ENCODE data around the gene MGAT5.

Gene MGAT5

DNA sequence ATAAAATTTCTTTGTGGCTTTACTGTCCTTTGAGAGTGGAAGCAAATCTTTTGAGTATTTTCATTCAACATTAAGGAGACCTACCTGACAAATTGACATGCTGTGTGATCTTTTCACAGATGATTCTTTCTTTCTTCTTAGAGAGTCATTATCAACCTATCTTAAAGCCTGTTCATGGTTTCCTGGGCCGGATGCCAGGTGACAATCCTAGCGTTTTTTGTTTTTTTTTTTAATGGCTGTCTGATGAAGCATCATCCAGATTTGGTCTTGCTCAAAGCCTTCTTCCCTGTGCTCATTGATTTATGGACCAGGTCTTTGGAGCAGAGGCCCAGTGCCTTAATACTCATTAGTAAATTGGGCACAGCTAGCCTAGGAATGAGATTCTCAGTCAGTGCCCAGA lies 9.8 kb upstream of the MGAT5 start:
- no peak overlapping the region for H3K4me3 ChIP-seq (replicated peaks in 1 of 2; ENCODE audit: low read depth in 2 of 2, low read length in 2 of 2)
- DNase-seq (ENCODE audit: low read depth in 2 of 2), result peak in 1 of 2 donors; percentile 56
- TF ChIP-seq, protein P1, sequence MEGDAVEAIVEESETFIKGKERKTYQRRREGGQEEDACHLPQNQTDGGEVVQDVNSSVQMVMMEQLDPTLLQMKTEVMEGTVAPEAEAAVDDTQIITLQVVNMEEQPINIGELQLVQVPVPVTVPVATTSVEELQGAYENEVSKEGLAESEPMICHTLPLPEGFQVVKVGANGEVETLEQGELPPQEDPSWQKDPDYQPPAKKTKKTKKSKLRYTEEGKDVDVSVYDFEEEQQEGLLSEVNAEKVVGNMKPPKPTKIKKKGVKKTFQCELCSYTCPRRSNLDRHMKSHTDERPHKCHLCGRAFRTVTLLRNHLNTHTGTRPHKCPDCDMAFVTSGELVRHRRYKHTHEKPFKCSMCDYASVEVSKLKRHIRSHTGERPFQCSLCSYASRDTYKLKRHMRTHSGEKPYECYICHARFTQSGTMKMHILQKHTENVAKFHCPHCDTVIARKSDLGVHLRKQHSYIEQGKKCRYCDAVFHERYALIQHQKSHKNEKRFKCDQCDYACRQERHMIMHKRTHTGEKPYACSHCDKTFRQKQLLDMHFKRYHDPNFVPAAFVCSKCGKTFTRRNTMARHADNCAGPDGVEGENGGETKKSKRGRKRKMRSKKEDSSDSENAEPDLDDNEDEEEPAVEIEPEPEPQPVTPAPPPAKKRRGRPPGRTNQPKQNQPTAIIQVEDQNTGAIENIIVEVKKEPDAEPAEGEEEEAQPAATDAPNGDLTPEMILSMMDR (IDR thresholded peaks at IDR 0.05; ENCODE audit: low read depth, low read length), result no peak

DNA sequence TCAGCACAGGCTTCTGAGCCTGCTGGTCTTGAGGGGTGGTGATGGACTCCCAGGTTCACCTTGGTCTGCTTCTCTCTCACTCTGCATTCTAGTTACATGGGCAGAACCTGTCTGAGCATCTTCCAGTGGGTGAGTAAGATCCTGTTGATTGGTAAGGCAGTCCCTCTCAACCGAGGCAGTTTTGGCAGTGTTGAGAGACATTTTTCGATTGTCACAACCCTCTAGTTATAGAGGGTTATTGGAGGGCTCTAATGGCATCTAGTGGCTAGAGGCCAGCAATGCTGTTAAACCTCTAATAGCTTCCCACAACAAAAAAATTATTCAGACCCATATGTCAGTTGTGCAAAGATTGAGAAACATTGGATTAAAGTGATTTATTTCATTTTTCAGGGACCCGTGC lies 9.3 kb upstream of the MGAT5 start:
- no peak for DNase-seq (ENCODE audit: low read depth in 2 of 2)
- TF ChIP-seq, protein P1 (IDR thresholded peaks at IDR 0.05; ENCODE audit: low read depth, low read length), result no peak
- H3K4me3 ChIP-seq (replicated peaks in 1 of 2; ENCODE audit: low read depth in 2 of 2, low read length in 2 of 2), result no peak overlapping the region

DNA sequence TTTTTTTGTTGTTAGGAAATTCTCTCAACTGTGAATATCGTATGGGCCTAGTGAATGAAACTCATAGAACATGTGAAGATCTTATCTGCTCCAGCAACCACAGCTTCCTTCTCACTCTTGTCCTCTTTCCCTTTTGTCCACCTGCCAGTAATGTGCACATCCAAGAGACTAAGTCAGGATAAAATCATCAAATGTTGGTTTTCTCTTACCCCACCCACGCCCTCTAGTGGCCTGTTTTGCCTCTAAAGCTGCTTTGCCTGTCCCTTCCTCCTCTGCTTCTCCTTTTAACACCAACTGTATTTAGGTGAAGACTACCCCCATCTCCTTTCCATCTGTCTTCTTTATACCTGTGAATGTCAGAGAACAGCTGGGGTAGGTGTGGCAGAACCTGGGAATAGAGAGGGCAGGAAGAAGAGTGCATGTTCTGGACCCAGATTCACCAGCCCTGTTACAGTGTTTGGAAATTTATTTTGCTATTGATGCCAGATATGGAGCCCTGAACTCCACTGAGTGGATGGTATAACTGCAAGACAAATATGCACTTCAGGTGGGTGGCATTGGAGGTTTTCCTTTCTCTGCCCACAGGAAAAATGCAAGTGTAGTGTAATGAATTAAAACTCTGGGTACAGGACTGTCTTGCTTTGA lies 8.4 kb upstream of the MGAT5 start:
- H3K4me3 ChIP-seq (replicated peaks in 1 of 2; ENCODE audit: low read depth in 2 of 2, low read length in 2 of 2), result no peak overlapping the region
- peak; percentile 79 to 80 for DNase-seq (ENCODE audit: low read depth in 2 of 2)
- TF ChIP-seq, protein P1 (IDR thresholded peaks at IDR 0.05; ENCODE audit: low read depth, low read length), result peak; percentile 86

DNA sequence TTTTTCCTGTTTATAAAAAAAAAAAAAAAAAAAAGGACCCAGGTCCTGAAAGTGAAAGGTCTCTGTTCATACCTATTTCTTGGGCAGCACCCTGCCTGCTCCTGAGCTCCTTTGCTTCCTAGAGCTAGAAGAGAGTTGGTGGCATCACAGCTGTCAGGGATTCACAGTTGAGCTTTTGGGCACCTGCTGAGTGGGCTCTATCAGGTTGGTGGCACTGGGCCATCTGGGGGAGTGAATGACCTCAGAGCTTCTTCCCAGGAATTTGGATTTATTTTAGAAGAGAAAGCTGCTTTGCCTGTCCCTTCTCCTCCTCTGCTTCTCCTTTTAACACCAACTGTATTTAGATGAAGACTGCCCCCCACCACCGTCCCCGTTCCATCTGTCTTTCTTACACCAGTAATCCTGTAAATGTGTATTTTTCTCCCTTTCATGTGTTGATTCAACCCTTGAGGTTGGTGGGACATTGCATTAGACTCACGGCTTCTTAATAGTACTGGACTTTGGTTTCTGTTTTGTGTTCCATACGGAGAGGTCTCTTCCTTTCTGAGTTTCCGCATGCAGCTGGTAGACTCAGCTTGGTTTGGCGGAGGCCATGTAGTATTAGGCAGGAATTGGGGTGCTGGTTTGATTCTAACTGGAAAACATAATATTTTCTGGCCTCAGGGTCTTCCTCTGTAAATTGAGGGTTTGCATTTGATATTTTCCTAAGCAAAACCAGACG lies 7.6 kb upstream of the MGAT5 start:
- no peak for DNase-seq (ENCODE audit: low read depth in 2 of 2)
- TF ChIP-seq, protein P1 (IDR thresholded peaks at IDR 0.05; ENCODE audit: low read depth, low read length), result no peak
- no peak overlapping the region for H3K4me3 ChIP-seq (replicated peaks in 1 of 2; ENCODE audit: low read depth in 2 of 2, low read length in 2 of 2)

DNA sequence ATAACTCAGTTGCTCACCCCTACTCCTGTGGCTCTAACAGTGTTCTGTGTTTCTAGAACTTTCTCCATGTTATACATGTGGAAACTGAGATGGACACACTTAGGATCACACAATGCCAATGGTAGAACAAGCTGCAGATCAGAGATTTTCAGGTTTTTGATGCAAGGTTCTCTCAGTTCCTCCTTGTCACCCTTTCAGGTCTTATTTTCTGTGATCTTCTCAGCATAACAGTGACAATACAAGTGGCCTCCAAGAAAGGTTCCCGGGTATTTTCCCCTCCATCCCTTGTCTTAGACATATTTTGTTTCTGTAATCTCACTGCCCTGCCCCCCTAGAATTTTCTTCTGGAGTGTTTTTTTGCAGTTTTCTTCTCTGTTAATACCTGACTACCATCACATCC lies 6.2 kb upstream of the MGAT5 start:
- H3K4me3 ChIP-seq (replicated peaks in 1 of 2; ENCODE audit: low read depth in 2 of 2, low read length in 2 of 2), result no peak overlapping the region
- no peak for DNase-seq (ENCODE audit: low read depth in 2 of 2)
- TF ChIP-seq, protein P1 (IDR thresholded peaks at IDR 0.05; ENCODE audit: low read depth, low read length), result no peak

DNA sequence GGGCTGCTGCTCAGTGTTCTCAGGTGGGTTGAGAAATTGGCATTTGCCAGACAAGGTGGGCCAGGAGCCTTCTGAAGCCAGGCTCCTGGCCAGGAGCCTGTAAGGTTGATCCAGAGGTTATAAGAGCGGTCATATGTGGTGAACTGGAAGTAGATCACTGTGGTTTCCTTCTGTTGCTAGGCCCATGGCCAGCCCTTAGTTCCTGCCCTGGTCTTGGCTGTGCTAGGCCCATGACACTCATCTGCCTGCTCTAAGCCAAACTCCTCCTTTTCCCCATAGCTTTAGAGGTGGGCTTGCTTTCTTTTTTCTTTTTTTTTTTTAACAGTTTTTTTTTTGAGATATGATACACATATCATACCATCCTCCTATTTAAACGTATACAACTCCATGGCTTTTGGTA lies 5.0 kb upstream of the MGAT5 start:
- H3K4me3 ChIP-seq (replicated peaks in 1 of 2; ENCODE audit: low read depth in 2 of 2, low read length in 2 of 2), result no peak overlapping the region
- DNase-seq (ENCODE audit: low read depth in 2 of 2), result no peak
- TF ChIP-seq, protein P1 (IDR thresholded peaks at IDR 0.05; ENCODE audit: low read depth, low read length), result no peak

Measured in cardiac fibroblast (primary cell).